IPS-18a (cell line): ENCODE data around the gene RPTOR.

Experiments
- H3K27ac ChIP-seq: one replicate; pipeline ENCODE4 v1.5.1; 2013; ENCODE audit warnings: low read length
- H3K27me3 ChIP-seq: one replicate; pipeline ENCODE4 v1.6.1; 2013; ENCODE audit warnings: mild to moderate bottlenecking, low read length; ENCODE audit not compliant: control insufficient read depth, insufficient read depth
- H3K36me3 ChIP-seq: one replicate; pipeline ENCODE4 v1.6.1; 2013; ENCODE audit warnings: low read depth, low read length; ENCODE audit not compliant: control insufficient read depth
- H3K4me1 ChIP-seq: one replicate; pipeline ENCODE4 v1.6.1; 2013; ENCODE audit warnings: low read depth, low read length; ENCODE audit not compliant: control insufficient read depth
- H3K4me3 ChIP-seq: one replicate; pipeline ENCODE4 v1.5.1; 2013; ENCODE audit warnings: low read length
- H3K9ac ChIP-seq: one replicate; pipeline ENCODE4 v1.6.1; 2013; ENCODE audit warnings: mild to moderate bottlenecking, low read length, moderate library complexity
- H3K9me3 ChIP-seq: one replicate; pipeline ENCODE4 v1.6.1; 2013; ENCODE audit warnings: low read depth, low read length; ENCODE audit not compliant: control insufficient read depth

RPTOR gene

GRCh38 chr17:80799538-80800480, 255.2 kb downstream of the RPTOR start:
- Histone ChIP-seq H3K4me3 (no peak overlapping the region), H3K4me1 (no peaks in the 10 kb centered on the region), H3K9me3 (no peaks in the 10 kb centered on the region), H3K9ac (no peak overlapping the region), H3K36me3 (no peaks in the 10 kb centered on the region), H3K27ac (no peak overlapping the region), H3K27me3 (no peaks in the 10 kb centered on the region)

- no peak overlapping the region for H3K4me3 ChIP-seq
- no peaks in the 10 kb centered on the region for H3K36me3 ChIP-seq
- no peaks in the 10 kb centered on the region for H3K9me3 ChIP-seq
- no peak overlapping the region for H3K27ac ChIP-seq
- no peaks in the 10 kb centered on the region for H3K27me3 ChIP-seq
- no peak overlapping the region for H3K9ac ChIP-seq
- no peaks in the 10 kb centered on the region for H3K4me1 ChIP-seq
Measured at GRCh38 chr17:80800481-80801391, 256.1 kb downstream of the RPTOR start.

- H3K9me3 ChIP-seq: peaks cover 5% of the 10 kb centered on the region
- H3K27ac ChIP-seq: no peak overlapping the region
- no peak overlapping the region for H3K4me3 ChIP-seq
- H3K27me3 ChIP-seq: no peaks in the 10 kb centered on the region
- no peaks in the 10 kb centered on the region for H3K4me1 ChIP-seq
- no peaks in the 10 kb centered on the region for H3K36me3 ChIP-seq
- H3K9ac ChIP-seq: no peak overlapping the region
Measured at GRCh38 chr17:80802626-80803450, 258.2 kb downstream of the RPTOR start.

GRCh38 chr17:80803451-80804428, 259.1 kb downstream of the RPTOR start:
- H3K9me3 ChIP-seq: peaks cover 5% of the 10 kb centered on the region
- H3K4me3 ChIP-seq: no peak overlapping the region
- no peaks in the 10 kb centered on the region for H3K27me3 ChIP-seq
- H3K36me3 ChIP-seq: no peaks in the 10 kb centered on the region
- no peaks in the 10 kb centered on the region for H3K4me1 ChIP-seq
- H3K9ac ChIP-seq: no peak overlapping the region
- no peak overlapping the region for H3K27ac ChIP-seq

GRCh38 chr17:80804466-80804865, 259.8 kb downstream of the RPTOR start:
- Histone ChIP-seq H3K27ac (no peak overlapping the region), H3K27me3 (no peaks in the 10 kb centered on the region), H3K36me3 (no peaks in the 10 kb centered on the region), H3K4me1 (no peaks in the 10 kb centered on the region), H3K9ac (no peak overlapping the region), H3K9me3 (peaks cover 5% of the 10 kb centered on the region), H3K4me3 (no peak overlapping the region)

- no peak overlapping the region for H3K9ac ChIP-seq
- no peaks in the 10 kb centered on the region for H3K4me1 ChIP-seq
- H3K27me3 ChIP-seq: no peaks in the 10 kb centered on the region
- no peak overlapping the region for H3K4me3 ChIP-seq
- peaks cover 5% of the 10 kb centered on the region for H3K9me3 ChIP-seq
- no peak overlapping the region for H3K27ac ChIP-seq
- H3K36me3 ChIP-seq: no peaks in the 10 kb centered on the region
Measured at GRCh38 chr17:80805032-80805751, 260.6 kb downstream of the RPTOR start.

GRCh38 chr17:80807014-80807413, 262.4 kb downstream of the RPTOR start:
- no peaks in the 10 kb centered on the region for H3K4me1 ChIP-seq

GRCh38 chr17:80807882-80808281, 263.2 kb downstream of the RPTOR start:
- Histone ChIP-seq H3K27me3 (no peaks in the 10 kb centered on the region), H3K4me3 (no peak overlapping the region), H3K27ac (no peak overlapping the region), H3K9ac (no peak overlapping the region), H3K4me1 (no peaks in the 10 kb centered on the region), H3K36me3 (no peaks in the 10 kb centered on the region), H3K9me3 (peaks cover 5% of the 10 kb centered on the region)

More at GRCh38 chr17:80807014-80807413, 262.4 kb downstream of the RPTOR start:
- Histone ChIP-seq H3K4me3 (no peak overlapping the region), H3K27ac (no peak overlapping the region), H3K9ac (no peak overlapping the region), H3K27me3 (no peaks in the 10 kb centered on the region), H3K36me3 (no peaks in the 10 kb centered on the region), H3K9me3 (peaks cover 5% of the 10 kb centered on the region)

- H3K9me3 ChIP-seq: peaks cover 5% of the 10 kb centered on the region
- H3K4me1 ChIP-seq: no peaks in the 10 kb centered on the region
- no peaks in the 10 kb centered on the region for H3K27me3 ChIP-seq
- H3K36me3 ChIP-seq: no peaks in the 10 kb centered on the region
- H3K27ac ChIP-seq: no peak overlapping the region
- H3K9ac ChIP-seq: no peak overlapping the region
- H3K4me3 ChIP-seq: no peak overlapping the region
Measured at GRCh38 chr17:80811181-80812105, 266.8 kb downstream of the RPTOR start.
